Sigmoid colon (tissue), 4 donors: Measurements from ENCODE around the gene BCL2L13.

Experiments
- EP300 ChIP-seq, 4 donors: sonication (generic); formaldehyde crosslinking; IDR thresholded peaks; one replicate each; pipeline ENCODE4 v1.6.1; 2017; ENCODE audit warnings: antibody characterized with exemption in 4 of 4
- POLR2A ChIP-seq, 2 donors: fragments of 450-650 bp; IDR thresholded peaks; one replicate each; pipeline ENCODE4 v1.6.1; 2016; ENCODE audit warnings: antibody characterized with exemption in 2 of 2, mild to moderate bottlenecking in 2 of 2, moderate library complexity in 2 of 2
- TF ChIP-seq, protein P1 (sequence below), 4 experiments: fragments of 450-650 bp in 3 of 4; fragments of 200-600 bp in 1 of 4; IDR thresholded peaks; one replicate each; pipeline ENCODE4 v1.5.1; 2016 to 2019; ENCODE audit warnings: antibody characterized with exemption in 4 of 4, mild to moderate bottlenecking in 3 of 4, moderate library complexity in 2 of 4

GRCh38 chr22:17772249-17772957, 133.8 kb downstream of the BCL2L13 start:
- TF ChIP-seq, protein P1, sequence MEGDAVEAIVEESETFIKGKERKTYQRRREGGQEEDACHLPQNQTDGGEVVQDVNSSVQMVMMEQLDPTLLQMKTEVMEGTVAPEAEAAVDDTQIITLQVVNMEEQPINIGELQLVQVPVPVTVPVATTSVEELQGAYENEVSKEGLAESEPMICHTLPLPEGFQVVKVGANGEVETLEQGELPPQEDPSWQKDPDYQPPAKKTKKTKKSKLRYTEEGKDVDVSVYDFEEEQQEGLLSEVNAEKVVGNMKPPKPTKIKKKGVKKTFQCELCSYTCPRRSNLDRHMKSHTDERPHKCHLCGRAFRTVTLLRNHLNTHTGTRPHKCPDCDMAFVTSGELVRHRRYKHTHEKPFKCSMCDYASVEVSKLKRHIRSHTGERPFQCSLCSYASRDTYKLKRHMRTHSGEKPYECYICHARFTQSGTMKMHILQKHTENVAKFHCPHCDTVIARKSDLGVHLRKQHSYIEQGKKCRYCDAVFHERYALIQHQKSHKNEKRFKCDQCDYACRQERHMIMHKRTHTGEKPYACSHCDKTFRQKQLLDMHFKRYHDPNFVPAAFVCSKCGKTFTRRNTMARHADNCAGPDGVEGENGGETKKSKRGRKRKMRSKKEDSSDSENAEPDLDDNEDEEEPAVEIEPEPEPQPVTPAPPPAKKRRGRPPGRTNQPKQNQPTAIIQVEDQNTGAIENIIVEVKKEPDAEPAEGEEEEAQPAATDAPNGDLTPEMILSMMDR (IDR thresholded peaks at IDR 0.05) = no peak
- no peak for TF ChIP-seq POLR2A (IDR thresholded peaks at IDR 0.05)
- TF ChIP-seq EP300 (IDR thresholded peaks at IDR 0.05) = no peak
